HEK293 (cell line): ENCODE measurements around the gene NELL2.

Experiments used
- CTCF ChIA-PET: fragments of 350-600 bp; formaldehyde crosslinking; extraction: SDS; loops from one replicate; lab custom pipeline; 2021; ENCODE audit warnings: antibody characterized with exemption; lab: Yijun Ruan, JAX
- POLR2A ChIA-PET: fragments of 300-600 bp; formaldehyde crosslinking; extraction: SDS; loops from one replicate; lab custom pipeline; 2020; ENCODE audit warnings: antibody characterized with exemption, inconsistent platforms; lab: Yijun Ruan, JAX
- H3K27ac ChIP-seq: fragments of 200-500 bp; sonication (Bioruptor generic); 2 replicates; pipeline ENCODE4 v1.5.1; 2014; ENCODE audit warnings: low read depth, low read length, control low read depth, inconsistent platforms; ENCODE audit errors: extremely low read depth
- H3K36me3 ChIP-seq, 2 experiments: fragments of 200-500 bp in 1 of 2; sonication (Bioruptor generic) in 1 of 2; 1 replicate in 1 of 2; 2 replicates in 1 of 2; pipeline ENCODE4 v1.5.1; 2014 to 2017; ENCODE audit warnings: inconsistent platforms in 2 of 2, low read length in 2 of 2; ENCODE audit not compliant: control insufficient read depth in 2 of 2, insufficient read depth in 1 of 2
- H3K4me1 ChIP-seq: fragments of 200-500 bp; sonication (Bioruptor generic); 2 replicates; pipeline ENCODE4 v1.5.1; 2014; ENCODE audit warnings: mild to moderate bottlenecking, low read length, inconsistent platforms; ENCODE audit not compliant: control insufficient read depth, insufficient read depth
- H3K4me3 ChIP-seq: 2 replicates; pipeline ENCODE4 v1.5.1; 2011; ENCODE audit warnings: low read depth, mild to moderate bottlenecking, control low read depth, low read length, moderate library complexity
- H3K9me3 ChIP-seq: fragments of 200-500 bp; sonication (Bioruptor generic); 2 replicates; pipeline ENCODE4 v1.5.1; 2014; ENCODE audit warnings: low read depth, low read length, inconsistent platforms; ENCODE audit not compliant: control insufficient read depth, insufficient read depth
- GLIS1 ChIP-seq: fragments of 450-650 bp; formaldehyde crosslinking; IDR thresholded peaks from 2 replicates; pipeline ENCODE4 v1.5.1; 2016; ENCODE audit warnings: missing biosample characterization, missing genetic modification characterization
- OSR2 ChIP-seq: fragments of 450-650 bp; formaldehyde crosslinking; IDR thresholded peaks from 2 replicates; pipeline ENCODE4 v1.5.1; 2016; ENCODE audit warnings: missing biosample characterization, missing genetic modification characterization
- ZBTB7A ChIP-seq: fragments of 450-650 bp; formaldehyde crosslinking; IDR thresholded peaks from 2 replicates; pipeline ENCODE4 v1.5.1; 2016; ENCODE audit warnings: low read depth, missing biosample characterization, missing genetic modification characterization
- ZFP69B ChIP-seq: fragments of 450-650 bp; formaldehyde crosslinking; IDR thresholded peaks from 2 replicates; pipeline ENCODE4 v1.5.1; 2016; ENCODE audit warnings: missing biosample characterization, missing genetic modification characterization
- ZNF24 ChIP-seq: fragments of 450-650 bp; formaldehyde crosslinking; IDR thresholded peaks from 2 replicates; pipeline ENCODE4 v1.5.1; 2016; ENCODE audit warnings: missing biosample characterization, missing genetic modification characterization
- ZNF311 ChIP-seq: fragments of 450-650 bp; formaldehyde crosslinking; IDR thresholded peaks from 2 replicates; pipeline ENCODE4 v1.5.1; 2017; ENCODE audit warnings: missing biosample characterization, missing genetic modification characterization, borderline replicate concordance
- ZNF391 ChIP-seq: fragments of 450-650 bp; formaldehyde crosslinking; IDR thresholded peaks from 2 replicates; pipeline ENCODE4 v1.5.1; 2016; ENCODE audit warnings: low read depth, missing biosample characterization, missing genetic modification characterization, borderline replicate concordance
- ZNF501 ChIP-seq: fragments of 450-650 bp; formaldehyde crosslinking; IDR thresholded peaks from 2 replicates; pipeline ENCODE4 v1.5.1; 2016; ENCODE audit warnings: missing biosample characterization, missing genetic modification characterization
- ZNF626 ChIP-seq: fragments of 450-650 bp; sonication (Bioruptor Pico); formaldehyde crosslinking; IDR thresholded peaks from 2 replicates; pipeline ENCODE4 v1.5.1; 2018; ENCODE audit warnings: missing biosample characterization, missing genetic modification characterization, inconsistent platforms
- ZNF658 ChIP-seq: fragments of 450-650 bp; formaldehyde crosslinking; IDR thresholded peaks from 2 replicates; pipeline ENCODE4; 2016; ENCODE audit warnings: missing biosample characterization, missing genetic modification characterization
- ZSCAN23 ChIP-seq: fragments of 450-650 bp; formaldehyde crosslinking; IDR thresholded peaks from 2 replicates; pipeline ENCODE4 v1.5.1; 2016; ENCODE audit warnings: missing biosample characterization, missing genetic modification characterization
- ZXDB ChIP-seq: fragments of 450-650 bp; formaldehyde crosslinking; IDR thresholded peaks from 2 replicates; pipeline ENCODE4 v1.5.1; 2016; ENCODE audit warnings: missing biosample characterization, missing genetic modification characterization
- TF ChIP-seq, protein P1 (sequence below): fragments of 450-650 bp; formaldehyde crosslinking; IDR thresholded peaks from 2 replicates; pipeline ENCODE4 v1.5.1; 2016; ENCODE audit warnings: missing biosample characterization, missing genetic modification characterization, borderline replicate concordance
- TF ChIP-seq, protein P2 (sequence below): fragments of 450-650 bp; formaldehyde crosslinking; IDR thresholded peaks from 2 replicates; pipeline ENCODE4 v1.5.1; 2016; ENCODE audit warnings: missing biosample characterization, missing genetic modification characterization
- TF ChIP-seq, protein P3 (sequence below): fragments of 450-650 bp; formaldehyde crosslinking; IDR thresholded peaks from 2 replicates; pipeline ENCODE4 v1.5.1; 2016; ENCODE audit warnings: missing biosample characterization, missing genetic modification characterization
- TF ChIP-seq, protein P4 (sequence below): fragments of 450-650 bp; formaldehyde crosslinking; IDR thresholded peaks from 2 replicates; pipeline ENCODE4 v1.5.1; 2017; ENCODE audit warnings: missing biosample characterization, missing genetic modification characterization
- TF ChIP-seq, protein P5 (sequence below): fragments of 450-650 bp; formaldehyde crosslinking; conservative IDR thresholded peaks from 2 replicates; pipeline ENCODE4 v1.5.1; 2016; ENCODE audit warnings: low read depth, missing biosample characterization, missing genetic modification characterization
- TF ChIP-seq, protein P6 (sequence below): fragments of 450-650 bp; IDR thresholded peaks from 2 replicates; pipeline ENCODE4 v1.5.1; 2018; ENCODE audit warnings: missing biosample characterization, missing genetic modification characterization

Gene NELL2

DNA sequence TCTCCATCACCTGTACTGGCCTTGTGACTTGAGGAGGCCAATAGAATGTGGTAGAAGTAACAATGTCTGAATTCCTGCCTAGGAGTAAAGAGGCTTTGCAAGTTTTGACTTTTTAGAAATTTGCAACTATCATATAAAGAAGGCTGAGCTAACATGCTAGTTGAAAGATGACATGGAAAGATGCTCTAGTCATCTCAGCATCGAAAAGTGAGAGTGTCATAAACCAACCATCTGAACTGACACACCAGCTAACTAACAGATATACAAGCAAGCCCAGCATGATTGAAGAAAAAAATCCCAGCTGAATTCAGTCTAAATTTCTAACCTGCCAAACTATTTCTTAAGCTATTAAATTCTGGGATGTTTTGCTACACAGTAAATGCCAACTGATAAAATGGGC, 116.8 kb downstream of the NELL2 start:
- H3K4me1 ChIP-seq, result no peaks in the 10 kb centered on the region
- H3K27ac ChIP-seq, result no peak overlapping the region
- no peaks in the 10 kb centered on the region for H3K9me3 ChIP-seq
- ChIA-PET POLR2A (no interaction called here), CTCF (interaction anchor here (1.2 kb wide), 1 partner anchor 14 kb away, joined by 4 read pairs; no protein-coding TSS in a partner anchor)
- H3K4me3 ChIP-seq, result no peak overlapping the region
- TF ChIP-seq, protein P1, sequence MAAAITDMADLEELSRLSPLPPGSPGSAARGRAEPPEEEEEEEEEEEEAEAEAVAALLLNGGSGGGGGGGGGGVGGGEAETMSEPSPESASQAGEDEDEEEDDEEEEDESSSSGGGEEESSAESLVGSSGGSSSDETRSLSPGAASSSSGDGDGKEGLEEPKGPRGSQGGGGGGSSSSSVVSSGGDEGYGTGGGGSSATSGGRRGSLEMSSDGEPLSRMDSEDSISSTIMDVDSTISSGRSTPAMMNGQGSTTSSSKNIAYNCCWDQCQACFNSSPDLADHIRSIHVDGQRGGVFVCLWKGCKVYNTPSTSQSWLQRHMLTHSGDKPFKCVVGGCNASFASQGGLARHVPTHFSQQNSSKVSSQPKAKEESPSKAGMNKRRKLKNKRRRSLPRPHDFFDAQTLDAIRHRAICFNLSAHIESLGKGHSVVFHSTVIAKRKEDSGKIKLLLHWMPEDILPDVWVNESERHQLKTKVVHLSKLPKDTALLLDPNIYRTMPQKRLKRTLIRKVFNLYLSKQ (tag by site-specific recombination), result no peak
- no peak for TF ChIP-seq ZNF391 (tag by site-specific recombination)
- TF ChIP-seq, protein P2, sequence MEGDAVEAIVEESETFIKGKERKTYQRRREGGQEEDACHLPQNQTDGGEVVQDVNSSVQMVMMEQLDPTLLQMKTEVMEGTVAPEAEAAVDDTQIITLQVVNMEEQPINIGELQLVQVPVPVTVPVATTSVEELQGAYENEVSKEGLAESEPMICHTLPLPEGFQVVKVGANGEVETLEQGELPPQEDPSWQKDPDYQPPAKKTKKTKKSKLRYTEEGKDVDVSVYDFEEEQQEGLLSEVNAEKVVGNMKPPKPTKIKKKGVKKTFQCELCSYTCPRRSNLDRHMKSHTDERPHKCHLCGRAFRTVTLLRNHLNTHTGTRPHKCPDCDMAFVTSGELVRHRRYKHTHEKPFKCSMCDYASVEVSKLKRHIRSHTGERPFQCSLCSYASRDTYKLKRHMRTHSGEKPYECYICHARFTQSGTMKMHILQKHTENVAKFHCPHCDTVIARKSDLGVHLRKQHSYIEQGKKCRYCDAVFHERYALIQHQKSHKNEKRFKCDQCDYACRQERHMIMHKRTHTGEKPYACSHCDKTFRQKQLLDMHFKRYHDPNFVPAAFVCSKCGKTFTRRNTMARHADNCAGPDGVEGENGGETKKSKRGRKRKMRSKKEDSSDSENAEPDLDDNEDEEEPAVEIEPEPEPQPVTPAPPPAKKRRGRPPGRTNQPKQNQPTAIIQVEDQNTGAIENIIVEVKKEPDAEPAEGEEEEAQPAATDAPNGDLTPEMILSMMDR, result no peak
- TF ChIP-seq OSR2, result no peak
- no peak for TF ChIP-seq ZNF626 (tag by site-specific recombination)
- TF ChIP-seq ZSCAN23, result no peak
- TF ChIP-seq ZXDB (tag by site-specific recombination), result no peak
- TF ChIP-seq ZNF501 (tag by site-specific recombination), result no peak
- TF ChIP-seq, all 188 proteins: peak for 0
- H3K36me3 ChIP-seq, result no peaks in the 10 kb centered on the region

DNA sequence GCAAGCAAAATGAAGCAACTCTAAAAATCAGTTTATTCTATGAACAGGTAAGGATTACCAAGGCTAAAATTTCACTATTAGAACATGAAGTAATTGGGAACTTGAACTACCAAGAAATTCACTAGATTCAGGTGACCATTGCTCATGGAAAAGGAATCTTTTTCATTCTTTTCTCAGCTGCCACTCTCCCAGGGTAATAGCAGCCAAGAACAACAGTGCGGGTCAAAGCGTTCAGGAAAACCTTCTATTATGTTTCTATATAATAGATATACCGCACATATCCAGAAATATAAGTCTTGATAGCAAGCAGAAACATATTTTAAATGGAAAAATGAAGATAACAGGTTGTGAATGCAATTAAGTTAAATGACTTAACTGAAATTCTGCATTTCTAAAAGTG, 125.6 kb downstream of the NELL2 start:
- POLR2A ChIA-PET, result no interaction called here
- CTCF ChIA-PET, result interaction anchor here (0.6 kb wide), 1 partner anchor 434 kb away, joined by 4 read pairs; no protein-coding TSS in a partner anchor
- no peak overlapping the region for H3K27ac ChIP-seq
- H3K4me1 ChIP-seq, result peaks cover 3% of the 10 kb centered on the region; the same call in 1 of the 2 replicates
- H3K36me3 ChIP-seq, result no peaks in the 10 kb centered on the region
- H3K4me3 ChIP-seq, result no peak overlapping the region
- H3K9me3 ChIP-seq, result no peaks in the 10 kb centered on the region
- TF ChIP-seq ZNF658 (tag by site-specific recombination), result no peak
- TF ChIP-seq ZXDB (tag by site-specific recombination), result no peak
- no peak for TF ChIP-seq ZFP69B
- no peak for TF ChIP-seq ZNF311 (tag by site-specific recombination)
- TF ChIP-seq, protein P3, sequence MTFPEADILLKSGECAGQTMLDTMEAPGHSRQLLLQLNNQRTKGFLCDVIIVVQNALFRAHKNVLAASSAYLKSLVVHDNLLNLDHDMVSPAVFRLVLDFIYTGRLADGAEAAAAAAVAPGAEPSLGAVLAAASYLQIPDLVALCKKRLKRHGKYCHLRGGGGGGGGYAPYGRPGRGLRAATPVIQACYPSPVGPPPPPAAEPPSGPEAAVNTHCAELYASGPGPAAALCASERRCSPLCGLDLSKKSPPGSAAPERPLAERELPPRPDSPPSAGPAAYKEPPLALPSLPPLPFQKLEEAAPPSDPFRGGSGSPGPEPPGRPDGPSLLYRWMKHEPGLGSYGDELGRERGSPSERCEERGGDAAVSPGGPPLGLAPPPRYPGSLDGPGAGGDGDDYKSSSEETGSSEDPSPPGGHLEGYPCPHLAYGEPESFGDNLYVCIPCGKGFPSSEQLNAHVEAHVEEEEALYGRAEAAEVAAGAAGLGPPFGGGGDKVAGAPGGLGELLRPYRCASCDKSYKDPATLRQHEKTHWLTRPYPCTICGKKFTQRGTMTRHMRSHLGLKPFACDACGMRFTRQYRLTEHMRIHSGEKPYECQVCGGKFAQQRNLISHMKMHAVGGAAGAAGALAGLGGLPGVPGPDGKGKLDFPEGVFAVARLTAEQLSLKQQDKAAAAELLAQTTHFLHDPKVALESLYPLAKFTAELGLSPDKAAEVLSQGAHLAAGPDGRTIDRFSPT (tag by site-specific recombination), result no peak
- TF ChIP-seq, protein P4, sequence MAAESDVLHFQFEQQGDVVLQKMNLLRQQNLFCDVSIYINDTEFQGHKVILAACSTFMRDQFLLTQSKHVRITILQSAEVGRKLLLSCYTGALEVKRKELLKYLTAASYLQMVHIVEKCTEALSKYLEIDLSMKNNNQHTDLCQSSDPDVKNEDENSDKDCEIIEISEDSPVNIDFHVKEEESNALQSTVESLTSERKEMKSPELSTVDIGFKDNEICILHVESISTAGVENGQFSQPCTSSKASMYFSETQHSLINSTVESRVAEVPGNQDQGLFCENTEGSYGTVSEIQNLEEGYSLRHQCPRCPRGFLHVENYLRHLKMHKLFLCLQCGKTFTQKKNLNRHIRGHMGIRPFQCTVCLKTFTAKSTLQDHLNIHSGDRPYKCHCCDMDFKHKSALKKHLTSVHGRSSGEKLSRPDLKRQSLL (tag by site-specific recombination), result no peak
- TF ChIP-seq, protein P5, sequence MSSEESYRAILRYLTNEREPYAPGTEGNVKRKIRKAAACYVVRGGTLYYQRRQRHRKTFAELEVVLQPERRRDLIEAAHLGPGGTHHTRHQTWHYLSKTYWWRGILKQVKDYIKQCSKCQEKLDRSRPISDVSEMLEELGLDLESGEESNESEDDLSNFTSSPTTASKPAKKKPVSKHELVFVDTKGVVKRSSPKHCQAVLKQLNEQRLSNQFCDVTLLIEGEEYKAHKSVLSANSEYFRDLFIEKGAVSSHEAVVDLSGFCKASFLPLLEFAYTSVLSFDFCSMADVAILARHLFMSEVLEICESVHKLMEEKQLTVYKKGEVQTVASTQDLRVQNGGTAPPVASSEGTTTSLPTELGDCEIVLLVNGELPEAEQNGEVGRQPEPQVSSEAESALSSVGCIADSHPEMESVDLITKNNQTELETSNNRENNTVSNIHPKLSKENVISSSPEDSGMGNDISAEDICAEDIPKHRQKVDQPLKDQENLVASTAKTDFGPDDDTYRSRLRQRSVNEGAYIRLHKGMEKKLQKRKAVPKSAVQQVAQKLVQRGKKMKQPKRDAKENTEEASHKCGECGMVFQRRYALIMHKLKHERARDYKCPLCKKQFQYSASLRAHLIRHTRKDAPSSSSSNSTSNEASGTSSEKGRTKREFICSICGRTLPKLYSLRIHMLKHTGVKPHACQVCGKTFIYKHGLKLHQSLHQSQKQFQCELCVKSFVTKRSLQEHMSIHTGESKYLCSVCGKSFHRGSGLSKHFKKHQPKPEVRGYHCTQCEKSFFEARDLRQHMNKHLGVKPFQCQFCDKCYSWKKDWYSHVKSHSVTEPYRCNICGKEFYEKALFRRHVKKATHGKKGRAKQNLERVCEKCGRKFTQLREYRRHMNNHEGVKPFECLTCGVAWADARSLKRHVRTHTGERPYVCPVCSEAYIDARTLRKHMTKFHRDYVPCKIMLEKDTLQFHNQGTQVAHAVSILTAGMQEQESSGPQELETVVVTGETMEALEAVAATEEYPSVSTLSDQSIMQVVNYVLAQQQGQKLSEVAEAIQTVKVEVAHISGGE (tag by site-specific recombination), result no peak
- TF ChIP-seq GLIS1 (tag by site-specific recombination), result no peak
- TF ChIP-seq, protein P6, sequence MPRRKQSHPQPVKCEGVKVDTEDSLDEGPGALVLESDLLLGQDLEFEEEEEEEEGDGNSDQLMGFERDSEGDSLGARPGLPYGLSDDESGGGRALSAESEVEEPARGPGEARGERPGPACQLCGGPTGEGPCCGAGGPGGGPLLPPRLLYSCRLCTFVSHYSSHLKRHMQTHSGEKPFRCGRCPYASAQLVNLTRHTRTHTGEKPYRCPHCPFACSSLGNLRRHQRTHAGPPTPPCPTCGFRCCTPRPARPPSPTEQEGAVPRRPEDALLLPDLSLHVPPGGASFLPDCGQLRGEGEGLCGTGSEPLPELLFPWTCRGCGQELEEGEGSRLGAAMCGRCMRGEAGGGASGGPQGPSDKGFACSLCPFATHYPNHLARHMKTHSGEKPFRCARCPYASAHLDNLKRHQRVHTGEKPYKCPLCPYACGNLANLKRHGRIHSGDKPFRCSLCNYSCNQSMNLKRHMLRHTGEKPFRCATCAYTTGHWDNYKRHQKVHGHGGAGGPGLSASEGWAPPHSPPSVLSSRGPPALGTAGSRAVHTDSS, result no peak
- no peak for TF ChIP-seq ZNF24 (tag by site-specific recombination)
- no peak for TF ChIP-seq ZBTB7A
